A172 (cell line): ENCODE results near the gene TMPRSS11D. TPM values are rescaled to one million over a fixed set of nuclear protein-coding genes. Genes with fewer than 3 reads are reported as not detected.

Source experiments
- DNase-seq: peaks from one replicate; pipeline ENCODE4 v3.0.0-alpha.2; 2015; ENCODE audit warnings: low spot score
- total RNA-seq: library from RNA; depleted of rRNA; stranded (reverse); fragments of >200 nt; shearing (Covaris generic); gene quantifications from 2 replicates; pipeline ENCODE4 v1.2.3, GENCODE V29; 2014

The TMPRSS11D gene
- total RNA-seq, 1 experiment from 2014 or later: not detected

DNA sequence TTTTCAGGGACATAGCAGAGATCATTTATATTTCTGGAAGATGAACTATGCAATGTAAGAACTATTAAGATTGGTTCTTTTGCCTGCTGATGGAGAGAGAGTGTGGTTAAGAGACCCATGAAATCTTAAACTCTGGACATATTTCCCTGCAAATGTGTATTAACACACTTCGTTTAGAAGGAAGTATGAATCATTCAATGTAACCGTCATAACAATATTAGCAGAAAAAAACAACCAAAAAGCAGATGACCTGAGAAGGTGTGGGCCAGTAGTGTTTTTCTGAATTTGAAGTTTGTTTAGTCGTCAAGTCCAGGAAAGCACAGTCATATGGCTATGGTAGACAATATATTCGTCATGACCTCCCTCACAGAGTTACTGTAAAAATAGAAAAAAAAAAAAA lies 2.5 kb upstream of the TMPRSS11D start:
- peak; percentile 1 for DNase-seq

DNA sequence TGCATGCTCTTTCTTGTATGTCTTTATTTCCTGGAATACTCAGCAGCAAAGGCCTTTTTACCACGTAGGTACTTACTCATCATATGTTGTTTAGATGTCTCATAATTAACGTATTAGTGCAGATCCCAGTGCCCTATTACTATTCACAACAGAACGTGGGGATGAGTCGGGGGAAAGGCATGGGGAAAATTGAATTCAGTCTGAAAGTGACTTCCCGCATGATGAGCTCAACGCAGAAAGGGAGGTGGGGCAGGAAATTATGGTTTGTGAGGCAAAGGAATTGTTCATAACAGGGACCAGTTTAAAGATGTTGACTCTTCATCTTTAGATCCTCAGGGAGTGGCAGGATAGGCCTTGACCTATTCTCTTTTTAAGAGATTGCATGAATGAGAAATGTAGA lies 2.0 kb upstream of the TMPRSS11D start:
- peak; percentile 58 for DNase-seq

DNA sequence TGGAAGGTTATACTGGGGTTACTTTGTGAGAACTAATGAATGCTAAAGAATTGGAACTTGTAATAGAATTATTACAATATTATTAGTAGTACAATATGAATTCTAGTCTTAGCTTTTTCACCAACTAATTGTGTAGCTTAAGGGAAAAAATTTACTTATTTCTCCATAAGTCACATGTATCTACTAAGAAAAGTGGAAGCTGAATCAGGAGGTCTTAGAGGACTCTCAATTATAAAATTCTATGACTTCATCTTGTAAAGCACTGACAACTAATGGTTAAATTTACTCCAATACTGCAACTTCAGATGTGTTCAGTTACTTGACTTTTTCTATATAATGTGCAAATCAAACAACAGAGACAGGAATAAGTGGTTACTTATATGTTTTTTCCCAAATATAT lies 899 bp upstream of the TMPRSS11D start:
- no peak for DNase-seq

DNA sequence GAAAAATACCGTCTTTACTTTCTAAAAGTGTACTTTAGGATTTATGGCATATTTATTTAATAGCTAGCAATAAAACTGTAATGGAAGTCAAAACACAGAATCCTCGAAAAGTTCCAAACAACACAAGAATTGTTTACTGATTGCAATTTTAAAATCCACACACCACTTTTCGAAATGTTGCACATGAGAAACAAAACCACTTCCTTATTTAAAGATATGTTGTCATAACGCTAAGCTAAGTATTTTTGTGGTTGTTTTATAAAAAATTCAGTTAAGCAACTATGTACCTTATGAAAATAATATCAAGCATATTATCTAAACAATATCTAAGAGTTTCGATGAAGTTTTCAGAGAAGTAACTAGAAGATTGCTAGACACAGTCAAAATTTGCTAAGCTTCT lies 344 bp downstream of the TMPRSS11D start:
- DNase-seq: no peak

DNA sequence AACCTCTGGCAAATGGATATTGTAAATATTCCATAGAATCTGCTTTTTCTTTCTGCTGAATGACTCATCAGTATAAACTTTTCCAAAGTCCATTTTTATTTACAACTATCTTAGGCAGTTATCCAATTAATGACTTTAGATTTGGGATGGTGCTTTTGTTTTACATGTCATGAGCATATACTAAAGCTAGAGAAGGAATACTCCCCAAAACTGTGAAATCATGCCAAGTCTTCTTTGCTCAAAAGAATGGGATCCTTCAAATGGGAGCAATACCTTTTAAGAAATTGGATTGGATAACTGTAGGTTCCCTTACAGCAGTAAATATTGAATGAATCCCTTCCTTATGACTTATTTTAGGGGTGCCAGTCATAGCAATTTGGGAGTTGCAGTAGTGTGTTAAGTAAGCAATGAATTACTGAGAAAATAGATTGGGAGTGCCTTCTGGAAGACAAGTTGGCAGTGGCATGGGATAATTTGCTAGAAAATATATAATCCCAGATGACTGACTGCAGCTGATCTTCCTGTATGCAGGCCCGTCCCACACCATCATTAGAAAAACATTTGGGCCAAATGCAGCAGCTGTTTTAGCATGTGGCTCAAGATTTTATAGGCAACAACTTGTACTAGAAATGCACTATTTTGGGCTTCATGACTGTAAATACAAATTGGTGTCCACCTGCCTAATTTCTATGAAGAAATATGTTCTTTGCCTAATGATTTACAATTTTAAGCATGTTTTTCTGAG lies 2.8 kb downstream of the TMPRSS11D start:
- no peak for DNase-seq

DNA sequence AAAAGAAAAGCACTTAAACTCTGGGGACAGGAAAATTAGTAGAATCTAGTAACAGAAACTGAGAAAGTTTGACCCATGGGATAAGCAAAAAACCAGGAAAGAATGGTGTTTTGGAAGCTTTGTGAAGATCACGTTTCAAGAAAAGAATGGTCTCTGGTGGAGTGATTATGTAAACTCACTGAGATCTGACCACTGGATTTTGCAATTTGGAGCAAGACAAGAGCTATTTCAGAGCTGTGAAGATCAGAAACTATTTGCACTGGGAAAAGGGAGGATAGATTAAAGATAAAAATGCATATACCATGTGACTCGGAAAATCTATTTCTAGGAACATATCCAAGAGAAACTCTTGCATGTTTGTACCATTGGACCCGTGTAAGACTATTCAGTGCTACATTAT lies 4.3 kb downstream of the TMPRSS11D start:
- DNase-seq: no peak

DNA sequence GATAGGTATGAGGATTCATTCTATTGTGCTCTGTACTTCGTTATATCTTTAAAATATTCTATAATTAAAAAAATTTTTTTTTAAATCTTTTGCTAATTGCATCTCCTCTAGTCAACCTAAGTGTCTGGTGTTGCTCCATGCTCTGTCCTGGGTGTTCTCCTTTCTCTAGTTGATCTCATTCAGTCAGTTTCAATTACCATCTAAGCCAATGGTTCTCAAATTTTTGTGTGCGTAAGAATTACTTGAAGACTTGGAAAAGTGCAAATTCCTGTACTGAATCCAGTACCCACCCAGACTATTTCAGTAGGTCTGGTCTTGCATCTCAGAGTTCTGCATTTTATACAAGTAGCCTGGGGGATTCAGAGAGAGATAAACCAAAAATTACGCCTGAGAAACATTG lies 6.7 kb downstream of the TMPRSS11D start:
- no peak for DNase-seq

DNA sequence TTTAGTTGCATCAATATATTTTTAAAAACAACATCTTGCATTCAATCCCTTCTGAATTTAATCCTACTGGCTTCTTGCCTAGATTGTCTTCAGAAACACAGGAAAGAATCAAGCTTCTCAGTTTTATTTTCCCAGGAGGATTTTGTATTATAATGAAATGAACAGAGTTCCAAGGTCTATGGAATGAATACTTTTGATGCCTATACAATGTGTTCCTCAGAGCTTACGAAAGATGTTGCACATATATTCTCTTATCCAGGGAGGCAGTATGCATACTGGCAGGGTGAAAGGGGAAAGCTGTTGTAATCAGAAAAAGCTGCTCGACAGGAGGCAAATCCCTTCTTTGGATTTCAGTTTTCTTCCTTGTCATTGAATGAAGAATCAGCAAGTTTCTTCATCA lies 8.8 kb downstream of the TMPRSS11D start:
- DNase-seq: no peak

DNA sequence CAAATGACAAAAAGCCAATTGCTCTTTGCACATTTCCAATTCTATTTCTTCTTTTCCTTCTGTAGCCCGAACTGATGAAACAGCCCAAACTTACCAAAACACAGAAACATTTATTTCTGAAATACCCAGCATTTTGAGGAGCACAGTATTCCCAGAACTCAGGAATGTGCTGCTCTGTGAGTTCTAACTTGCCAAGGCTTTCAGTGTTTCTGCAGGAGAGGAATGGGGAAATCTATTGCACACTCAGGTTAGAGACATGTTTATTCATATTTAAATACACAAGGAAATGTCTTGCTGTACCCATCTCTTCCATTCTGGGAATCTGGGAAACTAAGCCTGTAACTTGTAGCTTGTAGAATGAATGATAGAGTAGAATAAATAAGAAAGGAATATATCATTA lies 10.7 kb downstream of the TMPRSS11D start:
- no peak for DNase-seq

DNA sequence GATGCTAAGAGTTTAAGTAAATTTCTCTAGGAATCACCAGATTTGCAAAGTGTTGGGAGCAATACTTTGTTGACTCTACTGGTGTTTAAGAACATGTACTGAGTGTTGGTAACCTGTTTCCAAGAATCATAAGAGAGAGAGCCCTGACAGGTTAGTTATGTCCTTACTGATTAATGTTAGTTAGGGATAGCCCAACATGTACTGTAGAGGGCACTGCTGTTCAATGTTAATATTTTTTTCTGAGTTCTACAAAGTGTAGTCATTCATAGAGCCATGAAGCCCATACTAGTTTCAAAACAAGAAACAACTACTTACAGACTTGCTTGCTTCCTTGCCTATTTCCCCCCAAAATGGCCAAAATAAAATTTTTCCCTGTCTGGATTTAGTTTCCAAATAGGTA lies 11.9 kb downstream of the TMPRSS11D start:
- peak; percentile 46 for DNase-seq

DNA sequence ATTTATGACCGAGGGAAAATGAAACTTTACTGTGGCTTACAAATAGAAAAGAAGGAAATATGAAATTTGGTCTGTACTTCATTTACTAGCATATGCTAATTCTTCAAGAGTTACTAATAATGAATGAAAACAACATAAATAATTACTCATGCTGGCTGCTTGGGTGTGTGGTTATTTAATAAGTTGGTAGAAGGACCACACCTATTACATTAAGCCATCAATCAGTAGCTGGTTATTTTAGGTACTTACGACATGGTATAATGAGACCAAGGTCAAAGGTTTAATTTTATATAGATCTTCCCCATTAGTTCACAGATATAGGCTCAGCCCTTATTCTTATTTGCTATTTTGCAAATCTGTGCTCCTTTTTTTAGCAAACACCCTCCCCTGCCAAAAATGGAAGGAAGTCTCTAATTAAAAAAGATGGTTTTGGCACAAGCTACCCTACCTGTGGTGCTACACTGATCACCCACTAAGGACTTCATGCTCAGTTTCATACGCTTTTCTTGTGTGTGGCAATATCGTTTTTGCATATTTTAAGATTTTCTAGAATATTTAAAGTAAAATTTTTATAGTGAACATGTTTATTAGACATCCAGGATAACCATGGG lies 14.1 kb downstream of the TMPRSS11D start:
- DNase-seq: no peak

DNA sequence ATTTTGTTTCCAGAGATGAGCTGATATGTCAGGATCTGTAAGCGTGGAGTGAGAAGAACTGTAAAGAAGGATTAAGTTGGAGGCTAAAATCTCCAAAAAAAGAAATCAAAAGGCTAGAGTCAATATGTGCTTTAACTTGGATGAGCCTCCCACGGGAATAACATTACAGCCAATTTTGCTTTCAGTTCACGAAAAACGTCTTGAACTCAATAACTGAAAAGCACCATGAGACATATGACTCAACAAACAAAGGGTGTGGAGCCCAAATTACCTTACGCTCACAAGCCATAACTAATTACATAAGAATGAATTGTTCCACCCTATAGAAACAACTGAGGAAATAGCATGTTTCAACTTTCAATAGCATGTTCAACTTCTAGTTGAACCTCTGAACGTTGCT lies 22.3 kb downstream of the TMPRSS11D start:
- peak; percentile 2 for DNase-seq

DNA sequence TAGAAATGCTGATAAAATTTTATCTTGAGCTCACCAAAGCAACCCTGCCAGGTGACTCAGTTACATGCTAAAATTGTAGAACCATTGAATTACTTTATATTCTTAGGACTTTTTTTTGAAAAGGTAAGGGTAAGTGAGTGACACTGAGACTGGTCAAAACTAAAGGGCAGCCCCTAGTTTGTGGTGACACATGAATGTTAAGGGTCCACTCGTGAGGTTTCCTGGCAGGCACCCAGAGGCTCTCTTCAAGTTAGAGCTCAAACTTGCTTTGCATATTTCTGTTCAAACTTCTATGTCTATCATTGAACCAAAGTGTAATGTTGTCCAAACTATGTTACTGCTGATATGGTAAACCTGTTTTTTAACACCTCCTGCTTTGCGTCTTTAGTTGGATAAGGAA lies 30.5 kb downstream of the TMPRSS11D start:
- DNase-seq: no peak

DNA sequence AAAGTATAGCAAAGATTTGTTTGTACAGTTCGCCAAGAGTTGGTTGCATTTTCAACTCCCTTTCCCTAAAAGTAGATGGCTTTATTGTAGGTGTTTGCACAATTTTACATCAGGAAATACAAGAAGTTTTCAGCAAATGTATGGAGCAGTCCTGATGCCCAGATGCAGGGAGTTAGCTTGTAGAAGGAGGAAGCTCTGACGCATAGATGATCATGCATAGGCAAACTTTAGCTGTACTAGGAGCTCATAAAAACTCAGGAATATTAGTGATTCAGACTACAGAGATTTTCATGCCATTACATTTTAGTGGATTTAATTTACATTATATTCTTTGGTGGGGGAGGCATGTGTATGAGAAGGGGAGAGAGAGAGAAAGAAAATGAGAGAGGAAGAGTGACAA lies 62.9 kb downstream of the TMPRSS11D start:
- peak; percentile 1 for DNase-seq

DNA sequence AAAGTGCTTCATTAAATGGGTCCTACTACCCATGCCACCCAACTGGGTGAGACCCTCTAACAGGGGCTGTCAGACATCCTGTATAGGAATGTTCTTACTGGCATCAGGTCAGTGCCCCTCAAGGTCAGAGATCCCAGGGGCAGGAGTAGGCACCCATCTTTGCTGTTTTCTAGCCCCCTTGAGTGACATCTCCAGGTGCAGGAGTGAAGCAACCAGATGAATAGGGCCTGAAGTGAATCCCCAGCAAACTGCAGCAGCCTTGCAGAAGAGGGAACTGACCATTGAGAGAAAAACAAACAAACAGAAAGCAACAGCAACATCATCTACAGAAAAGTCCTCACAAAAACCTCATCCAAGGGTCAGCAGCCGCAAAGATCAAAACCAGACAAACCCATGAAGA lies 73.8 kb downstream of the TMPRSS11D start:
- DNase-seq: no peak

DNA sequence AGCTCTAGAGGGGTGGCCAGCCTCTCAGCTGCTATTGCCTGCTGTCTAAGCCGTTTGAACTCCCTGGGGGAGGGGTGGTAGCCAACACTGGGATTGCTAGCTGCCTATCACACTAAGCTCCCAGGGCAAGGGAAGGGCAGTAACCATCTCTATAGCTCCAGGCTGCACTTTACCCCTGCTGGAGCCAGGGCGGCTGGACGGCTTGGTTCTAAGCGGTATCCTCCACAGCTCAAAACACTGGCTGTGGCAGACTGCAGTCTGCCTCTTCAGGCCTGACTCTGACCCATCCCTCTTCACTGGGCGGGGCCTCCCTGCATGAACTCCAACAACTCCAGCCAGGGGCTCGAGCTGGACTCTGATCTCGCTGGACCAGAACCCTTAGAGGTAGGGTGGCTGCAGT lies 74.3 kb downstream of the TMPRSS11D start:
- no peak for DNase-seq

DNA sequence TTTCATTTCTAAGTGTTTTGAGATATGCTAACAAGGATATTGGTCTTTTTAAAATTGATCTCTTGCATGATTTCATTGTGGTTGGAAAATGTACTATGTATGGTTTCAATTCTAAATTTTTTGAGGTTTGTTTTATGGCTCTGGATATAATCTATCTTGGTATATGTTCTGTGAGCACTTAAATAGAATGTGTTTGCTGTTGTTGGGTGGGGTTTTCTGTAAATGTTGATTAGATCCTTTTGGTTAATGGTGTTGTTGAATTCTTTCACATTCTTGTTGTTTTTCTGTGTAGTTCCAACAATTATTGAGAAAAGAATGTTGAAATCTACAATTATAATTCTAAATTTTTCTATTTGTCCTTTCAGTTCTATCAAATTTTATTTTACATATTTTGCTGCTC lies 87.0 kb downstream of the TMPRSS11D start:
- no peak for DNase-seq

DNA sequence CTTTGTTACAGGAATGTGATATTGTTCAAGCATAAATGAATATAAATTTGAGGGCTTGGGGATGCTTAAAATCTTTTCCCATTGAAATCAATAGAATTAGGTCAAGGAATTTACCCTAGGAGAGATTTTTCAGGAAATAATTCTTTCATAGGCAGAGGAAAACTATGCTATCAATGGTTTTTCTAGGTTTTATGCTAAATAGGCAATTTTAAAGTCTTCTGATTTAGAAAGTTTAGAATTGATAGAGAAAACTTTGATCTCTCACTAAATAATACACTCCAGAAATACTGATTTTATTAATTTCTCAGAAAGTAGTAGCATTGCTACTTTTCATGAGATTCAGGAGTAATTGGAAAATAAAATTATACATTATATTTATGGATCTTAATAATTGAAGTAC lies 93.1 kb downstream of the TMPRSS11D start:
- no peak for DNase-seq

DNA sequence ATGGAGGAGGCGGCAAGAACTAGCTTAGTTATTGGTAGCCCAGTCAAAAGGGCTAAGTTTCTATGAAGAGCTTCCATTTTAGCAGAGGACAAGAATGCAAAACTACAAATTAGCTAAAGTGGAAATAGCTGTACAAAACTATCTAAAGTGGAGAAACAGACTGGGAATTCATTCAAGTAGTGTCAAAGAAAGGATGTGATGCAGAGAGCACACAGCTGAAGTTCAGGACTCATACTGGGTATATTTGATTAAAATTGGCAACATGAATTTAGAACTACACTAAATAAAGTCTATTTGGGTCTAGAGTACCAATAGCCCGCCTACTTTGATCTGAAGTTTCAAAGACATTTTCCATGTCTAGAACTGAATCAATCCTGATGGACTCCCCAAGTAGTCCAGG lies 96.5 kb downstream of the TMPRSS11D start:
- no peak for DNase-seq

DNA sequence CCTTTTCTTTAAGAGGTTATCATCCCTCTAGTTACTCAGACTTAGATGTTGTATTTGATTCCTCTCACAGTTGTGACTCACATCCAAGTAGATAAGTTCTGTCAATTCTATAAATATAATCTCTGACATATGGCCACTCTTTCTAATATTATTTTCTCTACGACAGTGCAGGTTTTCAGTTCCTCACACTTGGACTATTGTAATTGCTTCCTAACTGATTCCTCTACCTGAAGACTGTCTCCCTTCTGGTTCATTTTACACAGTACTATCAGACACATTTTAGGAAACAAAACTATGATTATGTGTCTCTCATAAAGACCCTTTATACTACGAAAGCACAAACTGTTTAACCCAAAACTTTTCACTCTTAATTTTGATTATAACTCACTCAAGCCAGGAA lies 98.3 kb downstream of the TMPRSS11D start:
- DNase-seq: no peak

DNA sequence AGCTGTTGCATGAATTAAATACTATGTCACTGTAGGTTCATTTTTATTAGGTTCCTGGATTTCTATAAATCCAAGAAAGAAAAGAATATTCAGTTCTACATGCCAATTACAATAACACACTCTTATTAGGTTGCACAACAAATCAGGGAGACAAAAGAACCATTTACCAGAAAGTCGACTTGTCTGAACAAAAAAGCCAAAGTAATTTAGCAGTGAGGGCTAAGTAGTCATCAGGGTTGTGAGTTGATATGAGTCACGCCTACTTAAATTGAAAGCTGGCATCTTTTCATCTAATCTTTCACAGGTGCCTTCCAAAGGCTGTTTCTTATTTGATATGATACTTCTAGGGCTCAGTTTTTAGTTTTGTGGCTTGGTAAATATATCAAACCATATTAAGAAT lies 104.2 kb downstream of the TMPRSS11D start:
- peak; percentile 16 for DNase-seq

DNA sequence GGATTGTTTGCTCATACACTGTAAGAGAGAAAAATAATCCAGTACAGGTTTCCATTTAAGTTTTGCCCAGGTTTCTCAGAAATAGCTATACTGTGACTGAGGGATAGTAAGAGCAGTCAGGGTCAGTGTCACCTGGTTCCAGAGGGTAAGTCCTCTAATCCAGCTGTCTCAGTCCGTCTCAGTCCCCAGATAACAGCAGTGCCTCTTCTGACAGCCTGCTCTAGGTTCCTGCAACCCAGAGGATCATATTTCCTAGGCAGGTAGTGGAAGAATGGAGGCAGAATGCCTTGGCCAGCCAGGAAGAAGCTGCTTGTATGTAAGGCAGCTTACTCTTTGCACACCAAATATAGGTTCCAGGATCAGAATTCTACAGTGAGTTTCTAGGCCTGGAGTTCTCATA lies 107.1 kb downstream of the TMPRSS11D start:
- DNase-seq: no peak
